HG03064 (cell line): ENCODE data around the gene MAD1L1.

ENCODE experiments used
- ATAC-seq: cut with Tn5 transposase; IDR thresholded peaks from one replicate; pipeline ENCODE4 v1.9.1; 2021; ENCODE audit warnings: low read depth; ENCODE audit not compliant: unreplicated experiment

Gene MAD1L1

DNA sequence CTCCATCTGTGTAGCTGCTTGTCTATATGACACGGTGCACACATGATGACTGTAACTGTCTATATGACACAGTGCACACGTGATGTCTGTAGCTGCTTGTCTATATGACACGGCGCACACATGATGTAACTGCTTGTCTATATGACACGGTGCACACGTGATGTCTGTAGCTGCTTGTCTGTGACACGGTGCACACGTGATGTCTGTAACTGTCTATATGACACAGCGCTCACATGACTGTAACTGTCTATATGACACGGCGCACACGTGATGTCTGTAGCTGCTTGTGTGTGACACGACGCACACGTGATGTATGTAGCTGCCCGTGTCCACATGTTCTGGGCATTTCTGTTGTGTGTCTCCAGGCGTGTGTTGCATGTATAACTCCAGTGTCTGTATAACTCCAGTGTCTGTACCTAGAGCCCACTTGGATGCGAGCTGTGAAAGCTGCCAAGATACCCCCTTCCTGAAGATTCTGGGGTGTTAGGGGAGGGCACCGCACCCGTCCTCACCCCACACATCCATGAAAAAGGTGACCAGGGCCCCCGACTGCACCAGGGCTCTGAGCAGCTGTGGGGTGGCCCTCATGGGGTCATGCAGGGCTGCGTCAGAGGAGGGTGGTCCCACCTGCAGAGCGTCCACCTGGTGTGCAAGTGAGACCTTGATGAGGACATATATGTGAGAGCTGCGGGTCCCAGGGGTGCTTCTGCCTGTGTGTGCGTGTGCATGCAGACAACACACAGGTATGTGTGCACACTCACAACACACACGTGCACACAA is 424.7 kb downstream of the MAD1L1 start:
- ATAC-seq: no peak

- ATAC-seq: no peak
These were observed 426.4 kb downstream of the MAD1L1 start for GRCh38 chr7:1806354-1806753.

DNA sequence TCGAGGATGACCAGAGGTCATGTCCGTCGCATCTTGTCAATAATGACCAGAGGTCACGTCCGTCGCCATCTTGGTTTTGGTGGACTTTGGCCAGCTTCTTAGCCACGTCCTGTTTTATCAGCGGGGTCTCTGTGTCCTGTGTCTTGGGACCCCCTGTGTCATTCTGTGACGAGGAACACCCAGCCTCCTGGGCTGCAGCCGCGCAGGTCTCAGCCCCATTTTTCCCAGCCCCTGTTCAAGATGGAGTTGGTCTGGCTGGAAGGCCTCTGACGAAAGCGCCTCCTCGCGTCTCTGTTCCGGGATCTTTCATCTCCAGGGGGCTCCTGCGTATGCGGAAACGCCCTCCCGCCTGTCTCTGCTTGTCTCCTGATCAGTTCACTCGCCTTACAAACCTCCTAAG is 428.4 kb downstream of the MAD1L1 start:
- no peak for ATAC-seq

- ATAC-seq: no peak
These were observed 429.8 kb downstream of the MAD1L1 start for GRCh38 chr7:1802899-1803298.

- no peak for ATAC-seq
These were observed 431.8 kb downstream of the MAD1L1 start for GRCh38 chr7:1800902-1801301.

- ATAC-seq: no peak
These were observed 434.6 kb downstream of the MAD1L1 start for GRCh38 chr7:1798191-1798590.

GRCh38 chr7:1794888-1795542 is 437.7 kb downstream of the MAD1L1 start:
- no peak for ATAC-seq

DNA sequence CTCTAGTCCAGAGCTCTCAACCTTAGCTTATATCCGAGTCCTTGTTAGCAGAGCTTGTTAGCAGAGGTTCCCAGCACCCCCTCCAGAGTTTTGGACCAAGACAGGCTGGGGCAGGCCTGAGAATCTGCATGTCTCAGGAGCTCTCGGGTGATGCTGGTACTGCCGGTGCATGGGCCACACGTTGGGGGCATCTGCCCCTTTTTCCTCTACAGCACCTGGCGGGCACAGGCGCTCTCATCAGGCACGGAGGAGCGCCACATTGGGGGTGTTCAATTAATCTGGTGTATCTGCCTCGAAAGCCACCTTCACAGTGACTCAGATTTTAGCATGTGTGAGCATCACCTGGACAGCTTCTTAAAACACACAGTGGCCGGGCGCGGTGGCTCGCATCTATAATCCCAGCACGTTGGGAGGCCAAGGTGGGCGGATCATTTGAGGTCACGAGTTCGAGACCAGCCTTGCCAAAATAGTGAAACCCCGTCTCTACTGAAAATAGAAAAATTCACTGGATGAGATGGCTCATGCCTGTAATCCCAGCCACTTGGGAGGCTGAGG is 445.0 kb downstream of the MAD1L1 start:
- ATAC-seq: no peak

DNA sequence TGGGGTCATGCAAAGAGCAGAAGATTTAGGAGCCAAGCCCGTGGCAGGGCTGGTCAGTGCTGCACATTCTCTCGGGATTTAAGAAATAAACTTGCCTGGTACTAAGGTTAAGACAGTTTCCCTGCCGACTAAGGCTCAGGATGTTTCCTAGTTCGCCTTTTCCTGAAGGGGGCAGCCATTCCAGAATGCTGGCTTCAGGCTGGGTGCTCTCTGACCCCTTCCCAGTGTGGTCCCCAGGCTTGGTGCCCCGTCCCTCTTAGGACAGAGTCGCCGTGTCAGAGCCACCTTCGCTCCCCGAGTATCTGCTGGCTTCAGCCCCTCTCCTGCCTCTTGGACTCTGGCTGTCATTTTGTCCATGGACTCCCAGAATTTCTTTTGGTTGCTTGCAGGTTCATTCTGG is 445.5 kb downstream of the MAD1L1 start:
- no peak for ATAC-seq

DNA sequence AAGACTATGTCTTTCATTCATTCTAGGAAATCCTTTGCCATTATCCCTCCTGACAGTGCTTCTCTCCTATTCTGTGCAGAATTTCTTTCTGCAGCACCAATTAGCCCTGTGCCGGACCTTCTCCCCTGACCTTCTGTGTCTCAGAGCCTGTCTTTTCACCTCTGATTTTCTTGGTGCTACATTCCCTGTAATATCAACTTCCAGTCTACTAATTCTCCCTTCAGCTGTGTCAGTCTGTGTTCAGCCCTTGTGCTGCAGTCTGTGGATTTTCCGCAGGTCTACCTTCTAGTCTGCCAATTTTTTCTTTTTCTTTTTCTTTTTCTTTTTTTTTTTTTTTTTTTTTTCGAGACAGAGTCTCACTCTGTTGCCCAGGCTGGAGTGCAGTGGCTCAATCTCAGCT is 446.9 kb downstream of the MAD1L1 start:
- no peak for ATAC-seq

- no peak for ATAC-seq
These were observed 451.4 kb downstream of the MAD1L1 start for GRCh38 chr7:1781369-1781768.

DNA sequence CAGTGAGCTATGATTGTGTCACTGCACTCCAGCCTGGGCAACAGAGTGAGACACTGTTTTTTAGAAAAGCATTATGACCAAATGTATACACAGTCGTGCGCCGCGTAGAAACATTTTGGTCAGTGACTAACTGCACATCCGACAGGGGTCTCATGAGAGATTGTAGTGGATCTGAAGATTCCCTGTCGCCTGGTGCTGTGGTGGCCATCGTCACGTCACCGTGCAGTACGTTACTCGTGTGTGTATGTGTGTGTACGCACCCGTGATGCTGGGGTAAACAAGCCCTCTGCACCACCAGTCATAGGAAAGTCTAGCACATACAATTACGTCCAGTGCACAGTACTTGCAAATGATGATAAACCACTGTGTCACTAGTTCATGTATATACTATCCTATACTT is 453.3 kb downstream of the MAD1L1 start:
- no peak for ATAC-seq

DNA sequence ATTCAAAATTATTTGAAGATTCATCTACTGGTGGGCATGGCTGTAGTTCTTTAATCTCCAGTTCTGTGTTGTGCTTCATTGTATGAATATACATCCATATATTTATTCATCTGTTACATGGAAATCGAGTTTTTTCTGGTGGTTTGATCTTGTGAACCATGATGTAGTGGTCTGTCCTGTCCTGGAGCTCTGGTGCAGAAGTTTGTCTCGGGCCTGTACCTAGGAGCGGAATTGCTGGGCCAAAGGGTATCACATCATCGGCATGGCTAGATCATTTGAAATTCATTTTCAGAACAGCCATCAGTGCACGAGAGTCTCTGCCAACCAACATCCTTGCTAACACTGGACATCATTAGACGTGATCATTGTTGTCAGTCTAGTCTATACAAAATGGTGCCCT is 455.6 kb downstream of the MAD1L1 start:
- ATAC-seq: no peak

DNA sequence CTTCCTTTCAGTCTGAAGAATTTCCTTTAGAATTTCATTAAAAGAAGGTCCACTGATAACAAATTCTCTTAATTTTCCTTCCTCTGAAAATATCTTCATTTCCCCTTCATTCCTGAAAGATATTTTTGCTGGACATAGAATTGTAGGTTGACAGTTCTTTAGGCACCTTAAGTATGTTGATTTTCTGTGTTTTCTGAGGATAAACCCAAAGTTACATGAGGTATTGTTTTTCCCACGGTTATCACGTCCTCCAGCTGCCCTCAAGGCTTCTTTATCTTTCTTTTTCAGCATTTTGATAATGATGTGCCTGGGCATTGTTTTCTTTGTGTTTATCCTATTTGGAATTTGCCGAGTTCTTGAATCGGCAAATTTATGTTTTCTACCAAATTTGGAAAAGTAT is 457.4 kb downstream of the MAD1L1 start:
- no peak for ATAC-seq

- no peak for ATAC-seq
These were observed 462.4 kb downstream of the MAD1L1 start for GRCh38 chr7:1770331-1770730.

DNA sequence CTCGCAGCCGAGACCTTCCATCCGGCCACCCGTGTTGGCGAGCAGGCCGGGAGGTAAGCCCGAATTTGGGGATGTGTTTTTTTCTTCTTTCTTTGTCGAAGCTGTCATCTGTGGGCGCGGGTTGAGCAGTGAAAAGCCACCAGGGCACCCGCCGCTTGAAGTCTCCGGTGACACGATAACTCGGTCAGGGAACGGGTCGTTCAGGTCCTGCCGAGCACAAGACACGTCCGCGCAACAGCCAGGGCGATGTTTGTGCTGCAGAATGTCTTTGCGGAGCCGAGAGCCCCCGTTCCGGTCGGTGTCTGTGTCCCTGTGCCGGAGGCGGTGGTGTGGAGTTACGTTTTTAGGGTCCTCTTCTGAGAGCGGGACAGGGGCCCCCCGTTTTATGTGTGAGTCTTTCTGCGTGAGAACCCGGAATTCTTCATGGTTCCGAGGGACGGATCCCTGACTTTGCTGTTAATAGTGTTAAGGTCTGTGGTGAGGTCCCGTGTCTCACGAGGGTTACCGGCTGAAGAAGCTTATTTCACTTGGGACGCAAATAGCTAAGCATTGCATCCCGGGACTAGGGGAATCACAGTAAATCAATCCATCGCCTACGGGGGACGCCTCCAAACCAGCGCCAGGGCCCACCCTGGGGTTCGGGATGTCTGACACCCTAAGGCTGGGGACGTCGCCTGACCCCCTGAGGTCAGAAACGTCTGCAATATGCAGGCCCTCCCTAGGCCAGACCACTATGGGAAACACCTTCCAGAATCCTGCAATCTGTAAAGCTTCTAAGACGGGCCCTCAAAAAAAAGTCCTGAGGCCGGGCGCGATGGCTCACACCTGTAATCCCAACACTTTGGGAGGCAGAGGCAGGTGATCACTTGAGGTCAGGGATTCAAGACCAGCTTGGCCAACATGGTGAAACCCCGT is 463.2 kb downstream of the MAD1L1 start:
- no peak for ATAC-seq

GRCh38 chr7:1768832-1769231 is 463.9 kb downstream of the MAD1L1 start:
- ATAC-seq: no peak

DNA sequence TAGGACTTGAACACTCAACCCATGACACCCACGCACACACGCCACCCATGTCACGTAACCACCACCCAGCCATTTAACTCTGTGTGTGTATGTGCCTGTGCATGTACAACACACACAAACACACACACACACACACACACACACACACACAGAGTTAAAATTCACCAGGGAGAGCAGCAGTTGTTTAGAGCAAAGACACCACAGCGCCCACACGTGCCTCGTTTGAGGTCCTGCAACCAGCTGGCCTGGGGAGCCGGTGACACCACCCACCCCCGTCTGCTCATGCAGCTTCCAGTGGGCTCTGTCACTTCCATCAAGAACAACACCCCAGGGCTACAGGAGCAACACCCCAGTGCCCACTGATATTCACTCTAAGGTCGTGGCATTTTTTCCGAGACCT is 465.2 kb downstream of the MAD1L1 start:
- ATAC-seq: no peak
